ENCODE data around the gene UBR4. TPM values are rescaled to one million over a fixed set of nuclear protein-coding genes. Genes with fewer than 3 reads are reported as not detected.

UBR4 gene
- total RNA-seq, 2 experiments from 2014 or later: 109 to 110 TPM

GRCh38 chr1:19073311-19074186, 136.5 kb downstream of the UBR4 start:
- Mint-ChIP-seq H3K9me3 (no peaks in the 10 kb centered on the region), H3K4me1 (peaks cover 33% of the 10 kb centered on the region), H3K27me3 (no peaks in the 10 kb centered on the region), H3K4me3 (no peak overlapping the region), H3K27ac (no peak overlapping the region), H3K36me3 (peaks cover 26% of the 10 kb centered on the region)
- no peak for DNase-seq

- peaks cover 26% of the 10 kb centered on the region for H3K36me3 Mint-ChIP-seq
- no peak overlapping the region for H3K27ac Mint-ChIP-seq
- H3K4me1 Mint-ChIP-seq: peaks cover 33% of the 10 kb centered on the region
- H3K9me3 Mint-ChIP-seq: no peaks in the 10 kb centered on the region
- no peak for DNase-seq
- peaks cover 6% of the 10 kb centered on the region for H3K27me3 Mint-ChIP-seq
- no peak overlapping the region for H3K4me3 Mint-ChIP-seq
Measured at GRCh38 chr1:19072285-19072981, 137.6 kb downstream of the UBR4 start.

GRCh38 chr1:19071674-19072281, 138.3 kb downstream of the UBR4 start:
- Mint-ChIP-seq H3K4me3 (no peak overlapping the region), H3K27ac (no peak overlapping the region), H3K36me3 (peaks cover 26% of the 10 kb centered on the region), H3K27me3 (peaks cover 7% of the 10 kb centered on the region), H3K4me1 (peaks cover 33% of the 10 kb centered on the region), H3K9me3 (no peaks in the 10 kb centered on the region)
- no peak for DNase-seq

- DNase-seq: no peak
- peaks cover 26% of the 10 kb centered on the region for H3K36me3 Mint-ChIP-seq
- H3K4me3 Mint-ChIP-seq: no peak overlapping the region
- peaks cover 29% of the 10 kb centered on the region for H3K4me1 Mint-ChIP-seq
- no peak overlapping the region for H3K27ac Mint-ChIP-seq
- no peaks in the 10 kb centered on the region for H3K9me3 Mint-ChIP-seq
- H3K27me3 Mint-ChIP-seq: peaks cover 7% of the 10 kb centered on the region
Measured at GRCh38 chr1:19070891-19071621, 139.0 kb downstream of the UBR4 start.

GRCh38 chr1:19070197-19070651, 139.8 kb downstream of the UBR4 start:
- Mint-ChIP-seq H3K36me3 (peaks cover 20% of the 10 kb centered on the region), H3K27ac (no peak overlapping the region), H3K9me3 (no peaks in the 10 kb centered on the region), H3K27me3 (peaks cover 7% of the 10 kb centered on the region), H3K4me1 (peaks cover 21% of the 10 kb centered on the region), H3K4me3 (no peak overlapping the region)
- no peak for DNase-seq

- H3K4me3 Mint-ChIP-seq: no peak overlapping the region
- peaks cover 7% of the 10 kb centered on the region for H3K27me3 Mint-ChIP-seq
- H3K9me3 Mint-ChIP-seq: no peaks in the 10 kb centered on the region
- H3K36me3 Mint-ChIP-seq: peaks cover 6% of the 10 kb centered on the region
- peaks cover 7% of the 10 kb centered on the region for H3K4me1 Mint-ChIP-seq
- no peak for DNase-seq
- no peak overlapping the region for H3K27ac Mint-ChIP-seq
Measured at GRCh38 chr1:19068639-19069276, 141.3 kb downstream of the UBR4 start.

- Mint-ChIP-seq H3K27me3 (peaks cover 7% of the 10 kb centered on the region), H3K9me3 (no peaks in the 10 kb centered on the region), H3K4me1 (peaks cover 3% of the 10 kb centered on the region), H3K27ac (no peak overlapping the region), H3K36me3 (peaks cover 2% of the 10 kb centered on the region), H3K4me3 (no peak overlapping the region)
- DNase-seq: no peak
Measured at GRCh38 chr1:19067912-19068638, 142.0 kb downstream of the UBR4 start.

- Mint-ChIP-seq H3K27me3 (peaks cover 7% of the 10 kb centered on the region), H3K27ac (no peak overlapping the region), H3K9me3 (no peaks in the 10 kb centered on the region), H3K4me1 (no peaks in the 10 kb centered on the region), H3K4me3 (no peak overlapping the region), H3K36me3 (no peaks in the 10 kb centered on the region)
- no peak for DNase-seq
Measured at GRCh38 chr1:19067182-19067911, 142.7 kb downstream of the UBR4 start.

GRCh38 chr1:19066874-19067181, 143.2 kb downstream of the UBR4 start:
- H3K27me3 Mint-ChIP-seq: peaks cover 7% of the 10 kb centered on the region
- H3K36me3 Mint-ChIP-seq: no peaks in the 10 kb centered on the region
- DNase-seq: no peak
- H3K9me3 Mint-ChIP-seq: no peaks in the 10 kb centered on the region
- no peak overlapping the region for H3K4me3 Mint-ChIP-seq
- no peaks in the 10 kb centered on the region for H3K4me1 Mint-ChIP-seq
- H3K27ac Mint-ChIP-seq: no peak overlapping the region

GRCh38 chr1:19066248-19066873, 143.7 kb downstream of the UBR4 start:
- H3K4me1 Mint-ChIP-seq: no peaks in the 10 kb centered on the region
- H3K4me3 Mint-ChIP-seq: no peak overlapping the region
- H3K9me3 Mint-ChIP-seq: peaks cover under 1% of the 10 kb centered on the region
- H3K27ac Mint-ChIP-seq: no peak overlapping the region
- H3K36me3 Mint-ChIP-seq: peaks cover 1% of the 10 kb centered on the region
- H3K27me3 Mint-ChIP-seq: peaks cover 7% of the 10 kb centered on the region
- no peak for DNase-seq

- Mint-ChIP-seq H3K27ac (no peak overlapping the region), H3K4me3 (no peak overlapping the region), H3K4me1 (no peaks in the 10 kb centered on the region), H3K36me3 (peaks cover 3% of the 10 kb centered on the region), H3K9me3 (peaks cover 2% of the 10 kb centered on the region), H3K27me3 (peaks cover 7% of the 10 kb centered on the region)
- no peak for DNase-seq
Measured at GRCh38 chr1:19065526-19066247, 144.4 kb downstream of the UBR4 start.

GRCh38 chr1:19064906-19065450, 145.1 kb downstream of the UBR4 start:
- Mint-ChIP-seq H3K27ac (no peak overlapping the region), H3K4me1 (no peaks in the 10 kb centered on the region), H3K9me3 (peaks cover 2% of the 10 kb centered on the region), H3K4me3 (no peak overlapping the region), H3K27me3 (peaks cover 7% of the 10 kb centered on the region), H3K36me3 (peaks cover 3% of the 10 kb centered on the region)
- no peak for DNase-seq

Data from activated naive CD8-positive, alpha-beta T cell treated with anti-CD3 and anti-CD28 coated beads for 36 hours (primary cell).